HUDEP-2 (cell line): ENCODE measurements around the gene PIK3R3.

Source experiments
- DNase-seq, 76 experiments: peaks; one replicate each; lab custom pipeline; 2025; ENCODE audit not compliant: unreplicated experiment in 76 of 76; lab: John Stamatoyannopoulos, UW

PIK3R3 gene

GRCh38 chr1:46034601-46035516, 97.6 kb downstream of the PIK3R3 start:
- DNase-seq, result no peak

GRCh38 chr1:46030876-46031660, 101.4 kb downstream of the PIK3R3 start:
- DNase-seq, result no peak

GRCh38 chr1:46030074-46030870, 102.2 kb downstream of the PIK3R3 start:
- no peak for DNase-seq

GRCh38 chr1:46027788-46028573, 104.4 kb downstream of the PIK3R3 start:
- DNase-seq, result no peak

GRCh38 chr1:46026531-46026930, 105.9 kb downstream of the PIK3R3 start:
- DNase-seq, result no peak

GRCh38 chr1:46021046-46021996, 111.1 kb downstream of the PIK3R3 start:
- no peak for DNase-seq

GRCh38 chr1:46020010-46020409, 112.4 kb downstream of the PIK3R3 start:
- no peak for DNase-seq

GRCh38 chr1:46019348-46019747, 113.1 kb downstream of the PIK3R3 start:
- no peak for DNase-seq

GRCh38 chr1:46017876-46018503, 114.4 kb downstream of the PIK3R3 start:
- DNase-seq, result no peak

GRCh38 chr1:46013581-46013980, 118.8 kb downstream of the PIK3R3 start:
- no peak for DNase-seq

- no peak for DNase-seq
These were observed 120.2 kb downstream of the PIK3R3 start for GRCh38 chr1:46012236-46012635.

- no peak for DNase-seq
These were observed 121.2 kb downstream of the PIK3R3 start for GRCh38 chr1:46011121-46011695.

- DNase-seq, result no peak
These were observed 121.8 kb downstream of the PIK3R3 start for GRCh38 chr1:46010611-46011010.

GRCh38 chr1:46008585-46008984, 123.8 kb downstream of the PIK3R3 start:
- DNase-seq, result no peak

GRCh38 chr1:46005594-46005993, 126.8 kb downstream of the PIK3R3 start:
- no peak for DNase-seq

GRCh38 chr1:46004492-46004891, 127.9 kb downstream of the PIK3R3 start:
- no peak for DNase-seq

GRCh38 chr1:46003315-46003714, 129.1 kb downstream of the PIK3R3 start:
- DNase-seq, result no peak

- no peak for DNase-seq
These were observed 129.8 kb downstream of the PIK3R3 start for GRCh38 chr1:46002551-46003150.
